Measurements from ENCODE around the gene ZNF770.

DNA sequence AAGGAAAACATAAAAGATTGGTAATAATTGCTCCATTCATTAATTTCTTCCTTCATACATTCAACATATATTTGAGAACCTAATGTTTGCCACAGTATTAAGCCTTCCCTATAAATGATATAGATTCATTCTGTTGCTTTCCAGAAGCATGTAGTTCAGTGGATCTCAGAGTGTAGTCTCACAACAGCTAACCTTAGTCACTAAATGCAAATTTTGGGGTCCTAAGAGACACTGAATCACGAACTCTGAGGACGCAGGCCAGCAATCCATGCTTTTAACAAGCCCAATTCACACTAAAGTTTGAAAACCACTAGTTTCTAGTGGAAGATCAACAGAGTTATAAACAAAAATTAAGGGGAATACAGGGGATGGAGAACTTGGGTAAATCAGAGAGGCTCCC is 11.3 kb downstream of the ZNF770 start:
- TF ChIP-seq, protein P1, sequence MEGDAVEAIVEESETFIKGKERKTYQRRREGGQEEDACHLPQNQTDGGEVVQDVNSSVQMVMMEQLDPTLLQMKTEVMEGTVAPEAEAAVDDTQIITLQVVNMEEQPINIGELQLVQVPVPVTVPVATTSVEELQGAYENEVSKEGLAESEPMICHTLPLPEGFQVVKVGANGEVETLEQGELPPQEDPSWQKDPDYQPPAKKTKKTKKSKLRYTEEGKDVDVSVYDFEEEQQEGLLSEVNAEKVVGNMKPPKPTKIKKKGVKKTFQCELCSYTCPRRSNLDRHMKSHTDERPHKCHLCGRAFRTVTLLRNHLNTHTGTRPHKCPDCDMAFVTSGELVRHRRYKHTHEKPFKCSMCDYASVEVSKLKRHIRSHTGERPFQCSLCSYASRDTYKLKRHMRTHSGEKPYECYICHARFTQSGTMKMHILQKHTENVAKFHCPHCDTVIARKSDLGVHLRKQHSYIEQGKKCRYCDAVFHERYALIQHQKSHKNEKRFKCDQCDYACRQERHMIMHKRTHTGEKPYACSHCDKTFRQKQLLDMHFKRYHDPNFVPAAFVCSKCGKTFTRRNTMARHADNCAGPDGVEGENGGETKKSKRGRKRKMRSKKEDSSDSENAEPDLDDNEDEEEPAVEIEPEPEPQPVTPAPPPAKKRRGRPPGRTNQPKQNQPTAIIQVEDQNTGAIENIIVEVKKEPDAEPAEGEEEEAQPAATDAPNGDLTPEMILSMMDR (conservative IDR thresholded peaks at IDR 0.05; ENCODE audit: low read depth in 2 of 2) = no peak
- no peak for TF ChIP-seq EZH2phosphoT487 (IDR thresholded peaks at IDR 0.05; ENCODE audit: unreplicated experiment)
- TF ChIP-seq, protein P2, sequence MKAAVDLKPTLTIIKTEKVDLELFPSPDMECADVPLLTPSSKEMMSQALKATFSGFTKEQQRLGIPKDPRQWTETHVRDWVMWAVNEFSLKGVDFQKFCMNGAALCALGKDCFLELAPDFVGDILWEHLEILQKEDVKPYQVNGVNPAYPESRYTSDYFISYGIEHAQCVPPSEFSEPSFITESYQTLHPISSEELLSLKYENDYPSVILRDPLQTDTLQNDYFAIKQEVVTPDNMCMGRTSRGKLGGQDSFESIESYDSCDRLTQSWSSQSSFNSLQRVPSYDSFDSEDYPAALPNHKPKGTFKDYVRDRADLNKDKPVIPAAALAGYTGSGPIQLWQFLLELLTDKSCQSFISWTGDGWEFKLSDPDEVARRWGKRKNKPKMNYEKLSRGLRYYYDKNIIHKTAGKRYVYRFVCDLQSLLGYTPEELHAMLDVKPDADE (IDR thresholded peaks at IDR 0.05) = no peak
